ENCODE results near the gene FH.
A peak's percentile ranks its signal among the peaks of the same experiment; 100 is the strongest.

The FH gene

GRCh38 chr1:241519308-241520079, at the start of gene FH:
Gene FH, minus strand, starts transcription at chr1:241519755. Its CDS starts 33 bp downstream, at chr1:241519722.
- DNase-seq: peak; percentile 95 to 96

GRCh38 chr1:241560849-241561187, 41.3 kb upstream of the FH start:
- DNase-seq: no peak

GRCh38 chr1:241560146-241560848, 40.7 kb upstream of the FH start:
- no peak for DNase-seq

GRCh38 chr1:241557551-241558193, 38.1 kb upstream of the FH start:
- no peak for DNase-seq

GRCh38 chr1:241557031-241557430, 37.5 kb upstream of the FH start:
- no peak for DNase-seq

GRCh38 chr1:241555526-241555925, 36.0 kb upstream of the FH start:
- no peak for DNase-seq

GRCh38 chr1:241553886-241554592, 34.5 kb upstream of the FH start:
- no peak for DNase-seq

- peak; percentile 55 to 85 for DNase-seq
Measured at GRCh38 chr1:241551759-241552638, 32.4 kb upstream of the FH start.

GRCh38 chr1:241550318-241550717, 30.8 kb upstream of the FH start:
- no peak for DNase-seq

- no peak for DNase-seq
Measured at GRCh38 chr1:241548008-241548407, 28.5 kb upstream of the FH start.

- DNase-seq: no peak
Measured at GRCh38 chr1:241542199-241542907, 22.8 kb upstream of the FH start.

- no peak for DNase-seq
Measured at GRCh38 chr1:241536969-241537368, 17.4 kb upstream of the FH start.

- no peak for DNase-seq
Measured at GRCh38 chr1:241536304-241536703, 16.7 kb upstream of the FH start.

GRCh38 chr1:241533326-241534115, 14.0 kb upstream of the FH start:
- DNase-seq: peak in 1 of 2 donors; percentile 23

- DNase-seq: peak in 1 of 2 donors; percentile 73
Measured at GRCh38 chr1:241532864-241533263, 13.3 kb upstream of the FH start.

GRCh38 chr1:241532162-241532531, 12.6 kb upstream of the FH start, which contains the start of gene KMO:
Gene KMO, plus strand, starts transcription at chr1:241532378. Its CDS starts 67 bp downstream, at chr1:241532445.
- peak in 1 of 2 donors; percentile 28 for DNase-seq

GRCh38 chr1:241531195-241532161, 11.9 kb upstream of the FH start:
- DNase-seq: peak in 1 of 2 donors; percentile 78

GRCh38 chr1:241527146-241527545, 7.6 kb upstream of the FH start:
- DNase-seq: no peak

GRCh38 chr1:241525026-241525425, 5.5 kb upstream of the FH start:
- no peak for DNase-seq

Data from CD4-positive, alpha-beta T cell treated with Interferon alpha-2 for 1 hour (primary cell).